ENCODE results near the gene TTC32. TPM values are rescaled to one million over a fixed set of nuclear protein-coding genes. Genes with fewer than 3 reads are reported as not detected.

The TTC32 gene
- total and polyA plus RNA-seq, 7 donors = 3.7 to 22.1 (median 6.8) TPM

GRCh38 chr2:19943189-19943588 is 41.4 kb upstream of the TTC32 start:
- Histone ChIP-seq H3K4me3 (no peak overlapping the region), H3K27ac (no peak overlapping the region), H3K4me1 (no peaks in the 10 kb centered on the region), H3K27me3 (ENCODE audit: insufficient read depth in 3 of 3, low read length in 2 of 3) (no peaks in the 10 kb centered on the region), H3K36me3 (ENCODE audit: insufficient read depth in 1 of 2, low read depth in 1 of 2) (peaks cover 0 to 26% of the 10 kb centered on the region in 2 donors), H3K9me3 (no peaks in the 10 kb centered on the region)
- DNase-seq (no peak), ATAC-seq (no peak)
- WGBS, 3 donors = 49 to 53% (median 51%) methylated on average over 1 of the region's 1 CpG
- no peak for TF ChIP-seq CTCF (IDR thresholded peaks at IDR 0.05)
- intact Hi-C loops (cut with DNase I) = no loop called here

- Histone ChIP-seq H3K9me3 (no peaks in the 10 kb centered on the region), H3K27ac (no peak overlapping the region), H3K27me3 (ENCODE audit: insufficient read depth in 3 of 3, low read length in 2 of 3) (no peaks in the 10 kb centered on the region), H3K36me3 (ENCODE audit: insufficient read depth in 1 of 2, low read depth in 1 of 2) (peaks cover 0 to 29% of the 10 kb centered on the region in 2 donors), H3K4me1 (no peaks in the 10 kb centered on the region), H3K4me3 (no peak overlapping the region)
- intact Hi-C loops (cut with DNase I) = no loop called here
- TF ChIP-seq CTCF (IDR thresholded peaks at IDR 0.05) = no peak
- ATAC-seq (no peak), DNase-seq (no peak)
Measured at GRCh38 chr2:19942199-19942598, 40.4 kb upstream of the TTC32 start.

- intact Hi-C loops (cut with DNase I) = no loop called here
- no peak for DNase-seq
- Histone ChIP-seq H3K36me3 (ENCODE audit: insufficient read depth in 1 of 2, low read depth in 1 of 2) (peaks cover 0 to 43% of the 10 kb centered on the region in 2 donors), H3K9me3 (no peaks in the 10 kb centered on the region), H3K4me3 (no peak overlapping the region), H3K27me3 (ENCODE audit: insufficient read depth in 3 of 3, low read length in 2 of 3) (no peaks in the 10 kb centered on the region), H3K27ac (no peak overlapping the region), H3K4me1 (no peaks in the 10 kb centered on the region)
- WGBS, 3 donors = 89 to 91% (median 90%) methylated on average over 4 of the region's 4 CpGs
- no peak for ATAC-seq
- TF ChIP-seq CTCF (IDR thresholded peaks at IDR 0.05) = no peak
Measured at GRCh38 chr2:19937004-19937403, 35.2 kb upstream of the TTC32 start.

- Histone ChIP-seq H3K36me3 (ENCODE audit: insufficient read depth in 1 of 2, low read depth in 1 of 2) (peaks cover 0 to 51% of the 10 kb centered on the region in 2 donors), H3K27ac (no peak overlapping the region), H3K4me1 (no peaks in the 10 kb centered on the region), H3K9me3 (no peaks in the 10 kb centered on the region), H3K4me3 (no peak overlapping the region), H3K27me3 (ENCODE audit: insufficient read depth in 3 of 3, low read length in 2 of 3) (no peaks in the 10 kb centered on the region)
- WGBS, 3 donors = 90 to 95% (median 94%) methylated on average over 2 of the region's 2 CpGs
- ATAC-seq (no peak), DNase-seq (no peak)
- intact Hi-C loops (cut with DNase I) = no loop called here
- no peak for TF ChIP-seq CTCF (IDR thresholded peaks at IDR 0.05)
Measured at GRCh38 chr2:19936203-19936602, 34.4 kb upstream of the TTC32 start.

- H3K4me1 ChIP-seq = no peaks in the 10 kb centered on the region
- TF ChIP-seq CTCF (IDR thresholded peaks at IDR 0.05) = no peak
- no peak overlapping the region for H3K27ac ChIP-seq
- H3K4me3 ChIP-seq = no peak overlapping the region
- WGBS, 3 donors = 50 to 55% (median 55%) methylated on average over 5 of the region's 5 CpGs
- peaks cover 1% of the 10 kb centered on the region for H3K9me3 ChIP-seq
- ATAC-seq = no peak
- no peak for DNase-seq
- no peaks in the 10 kb centered on the region for H3K27me3 ChIP-seq (ENCODE audit: insufficient read depth in 3 of 3, low read length in 2 of 3)
- peaks cover 0 to 77% of the 10 kb centered on the region in 2 donors for H3K36me3 ChIP-seq (ENCODE audit: insufficient read depth in 1 of 2, low read depth in 1 of 2)
- intact Hi-C loops (cut with DNase I) = no loop called here
Measured at GRCh38 chr2:19933351-19933981, 31.7 kb upstream of the TTC32 start.

Data from psoas muscle (tissue), 8 donors.